Testis (tissue), 3 donors: ENCODE results near the gene KIFC3. TPM values are rescaled to one million over a fixed set of nuclear protein-coding genes. Genes with fewer than 3 reads are reported as not detected.
"Not testable (repeated sequence)": the region's sequence is repeated elsewhere in the genome, so short reads cannot be mapped to it uniquely, and the experiment has no call there.

Experiments
- DNase-seq: peaks from one replicate; pipeline ENCODE4 v3.0.0-alpha.2; 2019
- H3K27ac ChIP-seq, 2 donors: fragments of 200-600 bp; sonication (generic); one replicate each; pipeline ENCODE4 v1.5.1; 2019
- H3K27me3 ChIP-seq: fragments of 200-600 bp; sonication (generic); one replicate; pipeline ENCODE4 v1.5.1; 2019
- H3K36me3 ChIP-seq: fragments of 200-600 bp; sonication (generic); one replicate; pipeline ENCODE4 v1.5.1; 2017; ENCODE audit warnings: low read depth; ENCODE audit errors: missing control alignments
- H3K4me1 ChIP-seq: fragments of 200-600 bp; sonication (generic); one replicate; pipeline ENCODE4 v1.5.1; 2019
- H3K4me3 ChIP-seq, 2 donors: fragments of 200-600 bp; sonication (generic); one replicate each; pipeline ENCODE4 v1.5.1; 2017 to 2019
- H3K9me3 ChIP-seq: fragments of 200-600 bp; sonication (generic); one replicate; pipeline ENCODE4 v1.5.1; 2017
- CTCF ChIP-seq, 3 experiments: fragments of 450-650 bp in 2 of 3; fragments of 200-600 bp in 1 of 3; sonication (generic) in 1 of 3; IDR thresholded peaks; one replicate each; pipeline ENCODE4 v1.5.1; 2016 to 2019; ENCODE audit warnings: antibody characterized with exemption in 3 of 3, mild to moderate bottlenecking in 2 of 3, moderate library complexity in 1 of 3
- POLR2A ChIP-seq: fragments of 450-650 bp; IDR thresholded peaks from one replicate; pipeline ENCODE4 v1.6.1; 2017; ENCODE audit warnings: antibody characterized with exemption, mild to moderate bottlenecking, moderate library complexity
- WGBS, 2 donors: methylation state at CpG; one replicate each; pipeline ENCODE4 v1.1.5; 2018; 5-methylcytosine and 5-hydroxymethylcytosine counted together
- intact Hi-C: fragments of 100-400 bp; cut with DNase I; formaldehyde crosslinking; loops from one replicate; pipeline ENCODE4 v1.15.1; 2023; ENCODE audit warnings: low total_unique reads
- polyA plus RNA-seq: library from polyadenylated mRNA; stranded (reverse); fragments of 350-450 nt; fragmentation: Illumina TruSeq; extraction: RNeasy Lipid Tissue Mini Kit (QIAGEN cat#74804); gene quantifications from one replicate; pipeline ENCODE4 v1.2.3, GENCODE V29; 2014; ENCODE audit warnings: low read depth, low replicate concordance; ENCODE audit not compliant: insufficient read depth
- total RNA-seq, 2 donors: library from RNA; depleted of rRNA; stranded (reverse); fragments of >200 nt; gene quantifications; one replicate each; pipeline ENCODE4 v1.2.3, GENCODE V29; 2016

The KIFC3 gene
- total and polyA plus RNA-seq, 3 donors from 2014 or later = 105 to 185 (median 137) TPM

- Histone ChIP-seq H3K27me3 (no peaks in the 10 kb centered on the region), H3K9me3 (no peaks in the 10 kb centered on the region), H3K4me3 (peak overlapping the region in 1 of 2 donors; percentile 17), H3K4me1 (peaks cover 33% of the 10 kb centered on the region), H3K36me3 (no peaks in the 10 kb centered on the region), H3K27ac (no peak overlapping the region)
- intact Hi-C loops = no loop called here
- TF ChIP-seq POLR2A (no peak), CTCF (IDR thresholded peaks at IDR 0.05) (no peak)
- no peak for DNase-seq
- WGBS, 2 donors = 73 to 77% methylated on average over 11 to 42 of the region's 42 CpGs
These were observed 4.6 kb downstream of the KIFC3 start for GRCh38 chr16:57797526-57798266.

- no peaks in the 10 kb centered on the region for H3K36me3 ChIP-seq
- 72 to 80% methylated on average over 3 to 13 of the region's 13 CpGs for WGBS, 2 donors
- TF ChIP-seq POLR2A = no peak
- no peak for TF ChIP-seq CTCF (IDR thresholded peaks at IDR 0.05)
- no peaks in the 10 kb centered on the region for H3K9me3 ChIP-seq
- DNase-seq = no peak
- no peak overlapping the region for H3K4me3 ChIP-seq
- intact Hi-C loops = no loop called here
- no peaks in the 10 kb centered on the region for H3K27me3 ChIP-seq
- H3K27ac ChIP-seq = no peak overlapping the region
- H3K4me1 ChIP-seq = peaks cover 31% of the 10 kb centered on the region
These were observed 5.1 kb downstream of the KIFC3 start for GRCh38 chr16:57797216-57797525.

GRCh38 chr16:57796014-57796413 is 6.3 kb downstream of the KIFC3 start:
- H3K9me3 ChIP-seq, DNase-seq, H3K27me3 ChIP-seq, H3K27ac ChIP-seq, intact Hi-C loops, H3K36me3 ChIP-seq, H3K4me3 ChIP-seq: not testable (repeated sequence)
- peaks cover 31% of the 10 kb centered on the region for H3K4me1 ChIP-seq
- 90 to 92% methylated on average over 5 of the region's 5 CpGs for WGBS, 2 donors

- Histone ChIP-seq H3K4me1 (peaks cover 25% of the 10 kb centered on the region), H3K4me3 (no peak overlapping the region), H3K27me3 (no peaks in the 10 kb centered on the region), H3K27ac (no peak overlapping the region), H3K36me3 (no peaks in the 10 kb centered on the region), H3K9me3 (no peaks in the 10 kb centered on the region)
- intact Hi-C loops = no loop called here
- 70 to 84% methylated on average over 3 to 9 of the region's 9 CpGs for WGBS, 2 donors
- peak; percentile 56 for DNase-seq
- TF ChIP-seq POLR2A (no peak), CTCF (IDR thresholded peaks at IDR 0.05) (peak in 2 of 3 experiments; percentile 17 to 24)
These were observed 6.8 kb downstream of the KIFC3 start for GRCh38 chr16:57795431-57795878.

- Histone ChIP-seq H3K4me1 (peaks cover 20% of the 10 kb centered on the region), H3K27me3 (no peaks in the 10 kb centered on the region), H3K27ac (no peak overlapping the region), H3K4me3 (no peak overlapping the region), H3K9me3 (no peaks in the 10 kb centered on the region), H3K36me3 (no peaks in the 10 kb centered on the region)
- DNase-seq = no peak
- WGBS, 2 donors = 90 to 94% methylated on average over 9 to 18 of the region's 18 CpGs
- intact Hi-C loops = no loop called here
- no peak for TF ChIP-seq POLR2A
- TF ChIP-seq CTCF (IDR thresholded peaks at IDR 0.05) = no peak
These were observed 7.4 kb downstream of the KIFC3 start for GRCh38 chr16:57794849-57795430.
